Inflammatory macrophage treated with lipopolysaccharide for 4 hours (primary cell): Measurements from ENCODE around the gene RPTOR.

Experiments used
- DNase-seq: peaks from one replicate; pipeline ENCODE4 v3.0.0-alpha.2; 2020

The RPTOR gene

GRCh38 chr17:80992948-80993624 lies 448.4 kb downstream of the RPTOR start:
- no peak for DNase-seq

GRCh38 chr17:80995131-80995530 lies 450.5 kb downstream of the RPTOR start:
- no peak for DNase-seq

GRCh38 chr17:80996422-80997305 lies 452.0 kb downstream of the RPTOR start:
- DNase-seq: no peak

GRCh38 chr17:80997424-80998117 lies 452.9 kb downstream of the RPTOR start:
- no peak for DNase-seq

GRCh38 chr17:80998118-80998747 lies 453.6 kb downstream of the RPTOR start:
- DNase-seq: no peak

GRCh38 chr17:80998748-80999535 lies 454.3 kb downstream of the RPTOR start:
- DNase-seq: no peak

- no peak for DNase-seq
Observed at GRCh38 chr17:80999536-81000333, 455.1 kb downstream of the RPTOR start.

GRCh38 chr17:81000334-81000630 lies 455.6 kb downstream of the RPTOR start:
- no peak for DNase-seq

GRCh38 chr17:81000631-81001357 lies 456.2 kb downstream of the RPTOR start:
- DNase-seq: no peak

GRCh38 chr17:81002013-81002384 lies 457.4 kb downstream of the RPTOR start:
- DNase-seq: no peak

- no peak for DNase-seq
Observed at GRCh38 chr17:81002409-81003361, 458.0 kb downstream of the RPTOR start.

GRCh38 chr17:81003711-81004475 lies 459.3 kb downstream of the RPTOR start:
- DNase-seq: no peak

GRCh38 chr17:81006891-81007290 lies 462.3 kb downstream of the RPTOR start:
- no peak for DNase-seq

GRCh38 chr17:81008140-81008539 lies 463.5 kb downstream of the RPTOR start:
- DNase-seq: no peak

- DNase-seq: peak; percentile 48
Observed at GRCh38 chr17:81009136-81009535, 464.5 kb downstream of the RPTOR start.

- no peak for DNase-seq
Observed at GRCh38 chr17:81010935-81011334, 466.3 kb downstream of the RPTOR start.

- no peak for DNase-seq
Observed at GRCh38 chr17:81011951-81012350, 467.3 kb downstream of the RPTOR start.

GRCh38 chr17:81012574-81013447 lies 468.2 kb downstream of the RPTOR start:
- DNase-seq: no peak
